ENCODE data around the gene VEZF1.

VEZF1 gene

GRCh38 chr17:57930239-57930638, 57.8 kb downstream of the VEZF1 start:
- H3K9ac ChIP-seq (ENCODE audit: low read length), result no peak overlapping the region
- H3K36me3 ChIP-seq (ENCODE audit: control insufficient read depth, low read depth, low read length), result no peaks in the 10 kb centered on the region
- H3K4me1 ChIP-seq (ENCODE audit: control insufficient read depth, low read depth, low read length), result peaks cover 15% of the 10 kb centered on the region
- no peaks in the 10 kb centered on the region for H3K9me3 ChIP-seq (ENCODE audit: control insufficient read depth, low read depth, low read length)
- peaks cover 8% of the 10 kb centered on the region for H3K27me3 ChIP-seq (ENCODE audit: control insufficient read depth, insufficient read depth, low read length)
- no peak overlapping the region for H3K4me3 ChIP-seq (ENCODE audit: low read length)
- no peak overlapping the region for H3K27ac ChIP-seq (ENCODE audit: low read length)

- Histone ChIP-seq H3K9ac (ENCODE audit: low read length) (no peak overlapping the region), H3K4me3 (ENCODE audit: low read length) (no peak overlapping the region), H3K27ac (ENCODE audit: low read length) (no peak overlapping the region), H3K27me3 (ENCODE audit: control insufficient read depth, insufficient read depth, low read length) (peaks cover 11% of the 10 kb centered on the region), H3K4me1 (ENCODE audit: control insufficient read depth, low read depth, low read length) (peaks cover 11% of the 10 kb centered on the region), H3K9me3 (ENCODE audit: control insufficient read depth, low read depth, low read length) (no peaks in the 10 kb centered on the region), H3K36me3 (ENCODE audit: control insufficient read depth, low read depth, low read length) (no peaks in the 10 kb centered on the region)
Measured at GRCh38 chr17:57929386-57929785, 58.7 kb downstream of the VEZF1 start.

- Histone ChIP-seq H3K9me3 (ENCODE audit: control insufficient read depth, low read depth, low read length) (no peaks in the 10 kb centered on the region), H3K9ac (ENCODE audit: low read length) (no peak overlapping the region)
Measured at GRCh38 chr17:57928928-57929327, 59.1 kb downstream of the VEZF1 start.

GRCh38 chr17:57927048-57927723, 60.9 kb downstream of the VEZF1 start:
- Histone ChIP-seq H3K9me3 (ENCODE audit: control insufficient read depth, low read depth, low read length) (no peaks in the 10 kb centered on the region), H3K27ac (ENCODE audit: low read length) (no peak overlapping the region), H3K36me3 (ENCODE audit: control insufficient read depth, low read depth, low read length) (no peaks in the 10 kb centered on the region), H3K4me3 (ENCODE audit: low read length) (no peak overlapping the region), H3K9ac (ENCODE audit: low read length) (no peak overlapping the region), H3K27me3 (ENCODE audit: control insufficient read depth, insufficient read depth, low read length) (peaks cover 11% of the 10 kb centered on the region), H3K4me1 (ENCODE audit: control insufficient read depth, low read depth, low read length) (peaks cover 11% of the 10 kb centered on the region)

More at GRCh38 chr17:57928928-57929327, 59.1 kb downstream of the VEZF1 start:
- no peak overlapping the region for H3K27ac ChIP-seq (ENCODE audit: low read length)
- no peaks in the 10 kb centered on the region for H3K36me3 ChIP-seq (ENCODE audit: control insufficient read depth, low read depth, low read length)
- peaks cover 11% of the 10 kb centered on the region for H3K27me3 ChIP-seq (ENCODE audit: control insufficient read depth, insufficient read depth, low read length)
- no peak overlapping the region for H3K4me3 ChIP-seq (ENCODE audit: low read length)
- H3K4me1 ChIP-seq (ENCODE audit: control insufficient read depth, low read depth, low read length), result peaks cover 11% of the 10 kb centered on the region

- H3K9ac ChIP-seq (ENCODE audit: low read length), result no peak overlapping the region
- H3K27ac ChIP-seq (ENCODE audit: low read length), result no peak overlapping the region
- peaks cover 11% of the 10 kb centered on the region for H3K27me3 ChIP-seq (ENCODE audit: control insufficient read depth, insufficient read depth, low read length)
Measured at GRCh38 chr17:57926723-57927047, 61.4 kb downstream of the VEZF1 start.

GRCh38 chr17:57925361-57925990, 62.6 kb downstream of the VEZF1 start:
- Histone ChIP-seq H3K9me3 (ENCODE audit: control insufficient read depth, low read depth, low read length) (no peaks in the 10 kb centered on the region), H3K4me1 (ENCODE audit: control insufficient read depth, low read depth, low read length) (peaks cover 11% of the 10 kb centered on the region), H3K4me3 (ENCODE audit: low read length) (no peak overlapping the region), H3K36me3 (ENCODE audit: control insufficient read depth, low read depth, low read length) (no peaks in the 10 kb centered on the region), H3K27me3 (ENCODE audit: control insufficient read depth, insufficient read depth, low read length) (peaks cover 10% of the 10 kb centered on the region), H3K27ac (ENCODE audit: low read length) (no peak overlapping the region), H3K9ac (ENCODE audit: low read length) (no peak overlapping the region)

More at GRCh38 chr17:57926723-57927047, 61.4 kb downstream of the VEZF1 start:
- no peaks in the 10 kb centered on the region for H3K36me3 ChIP-seq (ENCODE audit: control insufficient read depth, low read depth, low read length)
- H3K4me3 ChIP-seq (ENCODE audit: low read length), result no peak overlapping the region
- no peaks in the 10 kb centered on the region for H3K9me3 ChIP-seq (ENCODE audit: control insufficient read depth, low read depth, low read length)
- peaks cover 11% of the 10 kb centered on the region for H3K4me1 ChIP-seq (ENCODE audit: control insufficient read depth, low read depth, low read length)

- Histone ChIP-seq H3K9me3 (ENCODE audit: control insufficient read depth, low read depth, low read length) (no peaks in the 10 kb centered on the region), H3K36me3 (ENCODE audit: control insufficient read depth, low read depth, low read length) (no peaks in the 10 kb centered on the region), H3K27me3 (ENCODE audit: control insufficient read depth, insufficient read depth, low read length) (peaks cover 4% of the 10 kb centered on the region), H3K4me3 (ENCODE audit: low read length) (no peak overlapping the region), H3K9ac (ENCODE audit: low read length) (no peak overlapping the region), H3K4me1 (ENCODE audit: control insufficient read depth, low read depth, low read length) (peaks cover 11% of the 10 kb centered on the region), H3K27ac (ENCODE audit: low read length) (no peak overlapping the region)
Measured at GRCh38 chr17:57924677-57925076, 63.4 kb downstream of the VEZF1 start.
